BLaER1 treated with 17β-estradiol and CSF1 and Interleukin-3, amounts not matched to agents 10 nM and 100 nM (cell line): ENCODE results near the gene INF2.
A peak's percentile ranks its signal among the peaks of the same experiment; 100 is the strongest.

Experiments
- H3K27ac ChIP-seq, 11 experiments: shearing (Covaris generic); formaldehyde crosslinking; 2 replicates each; pipeline ENCODE4 v1.8.1; 2022
- H3K27me3 ChIP-seq, 11 experiments: shearing (Covaris generic); formaldehyde crosslinking; 2 replicates each; pipeline ENCODE4 v1.8.1; 2022
- H3K36me3 ChIP-seq, 11 experiments: shearing (Covaris generic); formaldehyde crosslinking; 2 replicates each; pipeline ENCODE4 v1.8.1; 2022
- H3K4me1 ChIP-seq, 10 experiments: shearing (Covaris generic); formaldehyde crosslinking; 2 replicates each; pipeline ENCODE4 v1.8.1; 2022
- H3K4me2 ChIP-seq, 11 experiments: shearing (Covaris generic); formaldehyde crosslinking; 2 replicates each; pipeline ENCODE4 v1.8.1; 2022
- H3K4me3 ChIP-seq, 10 experiments: shearing (Covaris generic); formaldehyde crosslinking; 2 replicates each; pipeline ENCODE4 v1.8.1; 2022
- H3K9ac ChIP-seq, 11 experiments: shearing (Covaris generic); formaldehyde crosslinking; 2 replicates each; pipeline ENCODE4 v1.8.1; 2022
- H3K9me3 ChIP-seq, 11 experiments: shearing (Covaris generic); formaldehyde crosslinking; replicated peaks in 1 of 11; 2 replicates each; pipeline ENCODE4 v1.8.1; 2022
- H4K20me1 ChIP-seq, 11 experiments: shearing (Covaris generic); formaldehyde crosslinking; 2 replicates each; pipeline ENCODE4 v1.8.1; 2022
- Cebpa-rat ChIP-seq, 11 experiments: shearing (Covaris generic); IDR thresholded peaks; 2 replicates each; pipeline ENCODE4 v1.8.1; 2022

INF2 gene

GRCh38 chr14:104715871-104716270 is 26.5 kb downstream of the INF2 start:
- Histone ChIP-seq H3K4me1 (peaks cover 40 to 86% (median 82%) of the 10 kb centered on the region in 10 experiments), H3K4me3 (no peak overlapping the region), H3K9ac (peak overlapping the region in 4 of 11 experiments; percentile 3 to 85 (median 50); a peak in 1 of 22 replicates), H3K27me3 (no peaks in the 10 kb centered on the region), H4K20me1 (peaks cover 0 to 69% (median 14%) of the 10 kb centered on the region in 11 experiments; a peak in 15 of 22 replicates), H3K9me3 (no peaks in the 10 kb centered on the region), H3K36me3 (peaks cover 64 to 83% (median 74%) of the 10 kb centered on the region in 11 experiments), H3K27ac (peak overlapping the region in 1 of 11 experiments; percentile 90; a peak in 1 of 22 replicates), H3K4me2 (peak overlapping the region in 8 of 11 experiments; percentile 7 to 93 (median 86); a peak in 12 of 22 replicates)
- no peak for TF ChIP-seq Cebpa-rat (IDR thresholded peaks at IDR 0.05)

- peak overlapping the region; percentile 38 to 90 (median 73); a peak in 20 of 22 replicates for H3K4me2 ChIP-seq
- H3K9ac ChIP-seq, result peak overlapping the region in 6 of 11 experiments; percentile 33 to 68 (median 46); a peak in 10 of 22 replicates
- peaks cover 45 to 82% (median 78%) of the 10 kb centered on the region in 10 experiments for H3K4me1 ChIP-seq
- H3K9me3 ChIP-seq, result no peaks in the 10 kb centered on the region
- H3K4me3 ChIP-seq, result no peak overlapping the region
- H3K36me3 ChIP-seq, result peaks cover 52 to 77% (median 69%) of the 10 kb centered on the region in 11 experiments
- TF ChIP-seq Cebpa-rat (IDR thresholded peaks at IDR 0.05), result no peak
- peaks cover 4 to 75% (median 23%) of the 10 kb centered on the region in 11 experiments; a peak in 20 of 22 replicates for H4K20me1 ChIP-seq
- peak overlapping the region in 7 of 11 experiments; percentile 15 to 66 (median 43); a peak in 7 of 22 replicates for H3K27ac ChIP-seq
- no peaks in the 10 kb centered on the region for H3K27me3 ChIP-seq
Measured at GRCh38 chr14:104717137-104717536, 27.7 kb downstream of the INF2 start.

- peaks cover 9 to 76% (median 28%) of the 10 kb centered on the region in 11 experiments; a peak in 20 of 22 replicates for H4K20me1 ChIP-seq
- peak overlapping the region; percentile 38 to 90 (median 73); a peak in 21 of 22 replicates for H3K4me2 ChIP-seq
- H3K27me3 ChIP-seq, result no peaks in the 10 kb centered on the region
- H3K27ac ChIP-seq, result peak overlapping the region in 8 of 11 experiments; percentile 26 to 66 (median 48); a peak in 14 of 22 replicates
- H3K4me1 ChIP-seq, result peaks cover 45 to 82% (median 78%) of the 10 kb centered on the region in 10 experiments
- H3K9ac ChIP-seq, result peak overlapping the region in 8 of 11 experiments; percentile 33 to 68 (median 46); a peak in 12 of 22 replicates
- peak overlapping the region in 1 of 10 experiments; percentile 29; a peak in 1 of 20 replicates for H3K4me3 ChIP-seq
- no peaks in the 10 kb centered on the region for H3K9me3 ChIP-seq
- no peak for TF ChIP-seq Cebpa-rat (IDR thresholded peaks at IDR 0.05)
- H3K36me3 ChIP-seq, result peaks cover 51 to 72% (median 64%) of the 10 kb centered on the region in 11 experiments
Measured at GRCh38 chr14:104717646-104718045, 28.2 kb downstream of the INF2 start.

DNA sequence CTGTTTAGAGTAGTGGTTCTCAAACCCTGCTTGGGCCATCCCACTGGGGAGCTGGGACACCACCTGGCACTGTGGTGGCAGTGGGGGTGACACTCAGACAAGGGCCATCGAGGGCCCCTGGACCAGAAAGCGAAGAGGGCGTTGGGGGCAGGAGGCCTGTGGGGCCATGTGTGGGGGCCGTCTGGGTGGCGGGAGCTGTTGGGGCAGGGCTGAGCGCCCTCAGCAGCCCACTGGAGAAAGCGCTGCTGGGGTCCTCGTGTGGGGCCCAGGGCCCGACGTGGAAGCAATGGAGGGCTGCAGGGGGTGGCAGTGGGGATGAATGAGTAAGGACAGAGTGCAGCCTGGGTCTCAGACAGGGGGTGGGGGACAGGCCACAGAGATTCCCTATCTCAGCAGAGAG is 28.7 kb downstream of the INF2 start:
- Histone ChIP-seq H3K4me3 (peak overlapping the region in 1 of 10 experiments; percentile 29; a peak in 1 of 20 replicates), H3K9me3 (no peaks in the 10 kb centered on the region), H3K9ac (peak overlapping the region in 7 of 11 experiments; percentile 33 to 68 (median 48); a peak in 10 of 22 replicates), H3K4me2 (peak overlapping the region in 9 of 11 experiments; percentile 38 to 90 (median 78); a peak in 17 of 22 replicates), H3K36me3 (peaks cover 51 to 67% (median 59%) of the 10 kb centered on the region in 11 experiments), H3K4me1 (peaks cover 46 to 83% (median 80%) of the 10 kb centered on the region in 10 experiments), H3K27ac (peak overlapping the region in 7 of 11 experiments; percentile 32 to 66 (median 52); a peak in 14 of 22 replicates), H4K20me1 (peaks cover 12 to 81% (median 33%) of the 10 kb centered on the region in 11 experiments; a peak in 20 of 22 replicates), H3K27me3 (no peaks in the 10 kb centered on the region)
- TF ChIP-seq Cebpa-rat (IDR thresholded peaks at IDR 0.05), result no peak

DNA sequence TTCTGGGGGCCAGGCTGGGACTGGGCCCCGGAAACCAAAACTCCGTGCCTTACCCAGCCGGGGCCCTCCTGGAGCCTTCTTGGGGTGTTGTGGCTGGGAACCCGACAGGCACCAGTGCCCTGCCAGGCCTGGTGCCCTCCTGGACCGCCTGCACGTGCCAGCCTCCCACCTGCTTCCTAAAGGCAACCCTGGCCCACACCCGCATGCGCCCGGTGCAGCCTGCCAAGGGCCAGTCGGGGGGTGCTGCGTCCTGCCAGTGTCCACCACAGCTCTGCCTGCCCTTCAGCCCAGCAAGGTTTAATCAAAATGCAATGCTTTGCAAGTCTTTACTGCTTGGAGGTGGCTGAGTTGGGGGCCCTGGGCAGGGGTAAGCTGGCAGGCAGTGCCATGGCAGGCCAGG is 29.5 kb downstream of the INF2 start:
- Histone ChIP-seq H3K27ac (peak overlapping the region in 3 of 11 experiments; percentile 52 to 66 (median 63); a peak in 5 of 22 replicates), H3K9ac (peak overlapping the region in 4 of 11 experiments; percentile 48 to 68 (median 58); a peak in 6 of 22 replicates), H3K9me3 (no peaks in the 10 kb centered on the region), H3K36me3 (peaks cover 44 to 60% (median 52%) of the 10 kb centered on the region in 11 experiments), H3K4me3 (no peak overlapping the region), H4K20me1 (peaks cover 14 to 86% (median 39%) of the 10 kb centered on the region in 11 experiments; a peak in 20 of 22 replicates), H3K4me2 (peak overlapping the region in 4 of 11 experiments; percentile 78 to 90 (median 84); a peak in 8 of 22 replicates), H3K27me3 (no peaks in the 10 kb centered on the region), H3K4me1 (peaks cover 44 to 84% (median 81%) of the 10 kb centered on the region in 10 experiments)
- no peak for TF ChIP-seq Cebpa-rat (IDR thresholded peaks at IDR 0.05)

DNA sequence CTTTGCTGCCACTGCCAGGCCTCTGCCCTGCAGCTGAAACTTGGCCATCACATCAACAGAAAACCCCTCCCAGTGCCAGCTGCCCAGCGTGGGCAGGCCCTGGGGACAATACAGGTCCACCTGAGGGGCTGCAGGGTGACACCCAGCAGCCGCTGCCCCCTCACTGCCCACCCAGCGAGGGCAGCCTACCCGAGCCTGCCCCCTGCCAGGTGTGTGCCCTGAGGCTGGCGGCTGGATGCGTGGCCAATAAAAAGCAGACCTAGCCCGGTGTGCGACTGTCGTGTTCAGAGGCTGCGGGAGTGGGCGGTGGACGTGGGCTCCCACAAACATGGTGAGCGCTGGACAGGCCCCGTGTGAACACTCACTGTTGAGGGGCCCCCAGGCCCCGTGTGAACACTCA is 29.9 kb downstream of the INF2 start:
- H3K9ac ChIP-seq, result 0 out of 22 replicates have a peak overlapping the region, but pooled peaks of 3 of the 11 experiments have one; percentile 4 to 52 (median 48)
- peaks cover 39 to 55% (median 48%) of the 10 kb centered on the region in 11 experiments for H3K36me3 ChIP-seq
- H4K20me1 ChIP-seq, result peaks cover 14 to 81% (median 39%) of the 10 kb centered on the region in 11 experiments; a peak in 20 of 22 replicates
- peak overlapping the region in 4 of 11 experiments; percentile 78 to 90 (median 84); a peak in 4 of 22 replicates for H3K4me2 ChIP-seq
- no peak overlapping the region for H3K4me3 ChIP-seq
- H3K27ac ChIP-seq, result peak overlapping the region in 1 of 11 experiments; percentile 63; a peak in 1 of 22 replicates
- no peaks in the 10 kb centered on the region for H3K9me3 ChIP-seq
- no peaks in the 10 kb centered on the region for H3K27me3 ChIP-seq
- peaks cover 39 to 80% (median 76%) of the 10 kb centered on the region in 10 experiments for H3K4me1 ChIP-seq
- no peak for TF ChIP-seq Cebpa-rat (IDR thresholded peaks at IDR 0.05)

GRCh38 chr14:104721505-104722431 is 32.4 kb downstream of the INF2 start:
- peaks cover 14 to 84% (median 42%) of the 10 kb centered on the region in 11 experiments; a peak in 20 of 22 replicates for H4K20me1 ChIP-seq
- H3K4me1 ChIP-seq, result peaks cover 43 to 77% (median 66%) of the 10 kb centered on the region in 10 experiments
- peak overlapping the region; percentile 6 to 78 (median 38); a peak in 16 of 22 replicates for H3K9ac ChIP-seq
- peaks cover 16 to 32% (median 24%) of the 10 kb centered on the region in 11 experiments for H3K36me3 ChIP-seq
- H3K9me3 ChIP-seq, result no peaks in the 10 kb centered on the region
- peak overlapping the region in 5 of 10 experiments; percentile 20 to 47 (median 30); a peak in 6 of 20 replicates for H3K4me3 ChIP-seq
- peak overlapping the region in 8 of 11 experiments; percentile 16 to 57 (median 44); a peak in 12 of 22 replicates for H3K27ac ChIP-seq
- H3K27me3 ChIP-seq, result peaks cover 0 to 4% (median 0%) of the 10 kb centered on the region in 11 experiments; a peak in 1 of 22 replicates
- TF ChIP-seq Cebpa-rat (IDR thresholded peaks at IDR 0.05), result no peak
- peak overlapping the region; percentile 74 to 97 (median 91) for H3K4me2 ChIP-seq
